ENCODE measurements around the gene CENPN.

DNA sequence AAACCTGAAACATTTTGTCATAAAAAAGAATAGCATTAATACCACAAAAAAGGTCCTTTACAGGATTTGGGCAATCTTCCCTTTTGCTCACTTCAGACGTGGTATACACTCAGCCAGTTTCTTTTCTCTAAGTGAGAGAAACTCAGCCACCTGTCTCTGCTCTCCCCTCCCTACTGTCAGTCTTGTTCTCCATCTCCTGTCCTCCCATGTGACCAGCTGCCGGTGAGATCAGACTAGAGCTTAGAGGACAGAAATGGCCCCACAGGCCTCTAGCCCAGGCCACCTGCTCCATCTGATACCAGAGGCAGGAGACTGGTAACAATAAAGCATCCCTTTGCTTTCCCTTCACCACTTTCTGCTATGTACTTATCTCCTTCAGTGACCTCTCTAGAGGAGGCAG, 35.2 kb upstream of the CENPN start:
- TF ChIP-seq, protein P1, sequence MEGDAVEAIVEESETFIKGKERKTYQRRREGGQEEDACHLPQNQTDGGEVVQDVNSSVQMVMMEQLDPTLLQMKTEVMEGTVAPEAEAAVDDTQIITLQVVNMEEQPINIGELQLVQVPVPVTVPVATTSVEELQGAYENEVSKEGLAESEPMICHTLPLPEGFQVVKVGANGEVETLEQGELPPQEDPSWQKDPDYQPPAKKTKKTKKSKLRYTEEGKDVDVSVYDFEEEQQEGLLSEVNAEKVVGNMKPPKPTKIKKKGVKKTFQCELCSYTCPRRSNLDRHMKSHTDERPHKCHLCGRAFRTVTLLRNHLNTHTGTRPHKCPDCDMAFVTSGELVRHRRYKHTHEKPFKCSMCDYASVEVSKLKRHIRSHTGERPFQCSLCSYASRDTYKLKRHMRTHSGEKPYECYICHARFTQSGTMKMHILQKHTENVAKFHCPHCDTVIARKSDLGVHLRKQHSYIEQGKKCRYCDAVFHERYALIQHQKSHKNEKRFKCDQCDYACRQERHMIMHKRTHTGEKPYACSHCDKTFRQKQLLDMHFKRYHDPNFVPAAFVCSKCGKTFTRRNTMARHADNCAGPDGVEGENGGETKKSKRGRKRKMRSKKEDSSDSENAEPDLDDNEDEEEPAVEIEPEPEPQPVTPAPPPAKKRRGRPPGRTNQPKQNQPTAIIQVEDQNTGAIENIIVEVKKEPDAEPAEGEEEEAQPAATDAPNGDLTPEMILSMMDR (IDR thresholded peaks at IDR 0.05) = no peak
- TF ChIP-seq POLR2A (IDR thresholded peaks at IDR 0.05) = no peak

Measured in body of pancreas (tissue), 4 donors.